ENCODE results near the gene STIM1.

GRCh38 chr11:4022669-4023068, 167.2 kb downstream of the STIM1 start:
- TF ChIP-seq CTCF (IDR thresholded peaks at IDR 0.05; ENCODE audit: insufficient read depth, low read length): no peak
- no peak for TF ChIP-seq SPI1 (IDR thresholded peaks at IDR 0.05; ENCODE audit: borderline replicate concordance, low read depth)
- no peak for TF ChIP-seq GABPA (IDR thresholded peaks at IDR 0.05; ENCODE audit: low read depth)
- no peak for TF ChIP-seq POLR2AphosphoS5 (IDR thresholded peaks at IDR 0.05; ENCODE audit: low read depth)
- TF ChIP-seq REST (IDR thresholded peaks at IDR 0.05; ENCODE audit: insufficient replicate concordance, low read depth): no peak

All from HL-60 (cell line).